NCI-H187 treated with DMSO at 0.1 percent for 48 hours (cell line): ENCODE measurements around the gene LILRA2.
"Not testable (repeated sequence)": the region's sequence is repeated elsewhere in the genome, so short reads cannot be mapped to it uniquely, and the experiment has no call there.

Experiments used
- DNase-seq: peaks from one replicate; lab custom pipeline; 2025; lab: John Stamatoyannopoulos, UW

The LILRA2 gene

DNA sequence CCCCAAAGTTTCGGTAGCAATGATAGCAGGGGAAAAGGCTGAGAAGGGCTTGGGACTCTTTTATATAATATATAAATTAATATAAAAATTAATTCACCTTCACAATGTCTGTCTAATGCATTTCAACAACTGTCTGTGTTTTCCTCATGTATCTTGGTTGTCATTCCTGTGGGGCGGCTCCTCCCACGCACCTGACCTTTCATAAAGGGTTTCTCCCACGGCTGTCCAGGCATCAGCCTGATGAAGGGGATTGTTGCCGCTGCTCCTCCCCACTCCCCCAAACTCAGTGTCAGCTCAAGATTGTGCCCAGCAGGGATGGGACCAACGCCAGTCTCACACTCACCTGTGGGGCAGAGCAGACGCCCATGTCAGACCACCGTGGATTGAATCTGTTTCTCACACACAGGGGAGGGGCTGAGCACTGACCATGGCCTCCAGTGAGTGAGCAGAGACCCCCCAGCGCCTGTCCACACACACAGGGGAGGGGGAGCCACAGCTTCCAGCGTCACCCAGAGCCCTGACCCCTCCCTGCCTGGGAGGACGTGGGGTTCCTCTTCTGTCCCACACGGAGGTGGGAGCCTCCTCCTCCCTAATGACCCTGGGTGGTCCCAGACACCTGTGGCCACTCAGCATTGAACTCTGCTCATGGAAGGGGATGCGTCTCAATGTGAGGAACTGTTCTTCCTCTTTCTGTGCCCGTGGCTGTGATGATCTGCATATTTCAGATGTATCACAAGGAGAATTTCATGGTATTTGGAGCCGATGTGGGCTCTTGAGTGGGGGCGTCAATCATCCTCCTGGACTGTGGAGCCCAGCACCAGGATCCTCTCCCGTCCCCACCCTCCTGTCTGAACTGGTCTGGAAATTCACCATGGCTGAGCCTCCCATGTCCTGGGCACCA is 1.6 kb upstream of the LILRA2 start:
- DNase-seq = not testable (repeated sequence)

DNA sequence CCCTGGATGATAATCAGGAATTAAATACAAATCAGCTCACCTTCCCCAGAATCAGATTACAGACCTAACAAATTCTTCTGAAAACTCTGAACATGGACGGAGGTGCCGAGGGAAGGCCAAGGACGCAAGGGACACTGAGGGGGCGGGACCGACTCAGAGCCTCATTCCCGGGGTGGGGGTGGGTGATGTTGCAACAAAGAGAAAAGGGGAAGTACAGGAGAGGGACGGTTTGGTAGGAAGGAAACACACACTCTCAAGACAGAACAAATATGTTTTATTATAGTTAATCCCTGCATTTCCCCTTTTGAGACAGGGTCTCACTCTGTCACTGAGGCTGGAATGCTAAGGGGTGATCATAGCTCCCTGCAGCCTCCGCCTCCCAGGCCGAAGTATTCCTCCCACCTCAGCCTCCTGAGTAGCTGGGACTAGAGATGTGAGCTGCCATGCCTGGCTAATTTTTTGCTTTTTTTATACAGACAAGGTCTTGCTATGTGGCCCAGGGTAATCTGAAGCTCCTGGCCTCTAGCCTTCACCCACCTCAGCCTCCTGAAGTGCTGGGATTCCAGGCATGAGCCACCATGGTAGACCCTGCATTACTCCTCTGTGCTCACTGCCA is 786 bp upstream of the LILRA2 start:
- no peak for DNase-seq

DNA sequence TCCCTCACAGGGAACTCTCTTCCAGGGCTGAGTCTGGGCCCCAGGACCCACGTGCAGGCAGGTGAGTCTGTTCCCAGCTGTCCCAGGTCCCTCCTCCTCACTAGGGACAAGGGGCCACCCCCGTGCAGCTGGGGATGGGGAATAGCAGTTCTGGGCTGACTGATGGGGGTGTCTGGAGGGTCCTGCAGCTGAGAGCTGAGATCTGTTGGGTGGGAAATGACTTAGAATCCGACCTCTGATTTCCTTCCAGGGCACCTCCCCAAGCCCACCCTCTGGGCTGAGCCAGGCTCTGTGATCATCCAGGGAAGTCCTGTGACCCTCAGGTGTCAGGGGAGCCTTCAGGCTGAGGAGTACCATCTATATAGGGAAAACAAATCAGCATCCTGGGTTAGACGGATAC is 461 bp downstream of the LILRA2 start:
- DNase-seq = no peak

DNA sequence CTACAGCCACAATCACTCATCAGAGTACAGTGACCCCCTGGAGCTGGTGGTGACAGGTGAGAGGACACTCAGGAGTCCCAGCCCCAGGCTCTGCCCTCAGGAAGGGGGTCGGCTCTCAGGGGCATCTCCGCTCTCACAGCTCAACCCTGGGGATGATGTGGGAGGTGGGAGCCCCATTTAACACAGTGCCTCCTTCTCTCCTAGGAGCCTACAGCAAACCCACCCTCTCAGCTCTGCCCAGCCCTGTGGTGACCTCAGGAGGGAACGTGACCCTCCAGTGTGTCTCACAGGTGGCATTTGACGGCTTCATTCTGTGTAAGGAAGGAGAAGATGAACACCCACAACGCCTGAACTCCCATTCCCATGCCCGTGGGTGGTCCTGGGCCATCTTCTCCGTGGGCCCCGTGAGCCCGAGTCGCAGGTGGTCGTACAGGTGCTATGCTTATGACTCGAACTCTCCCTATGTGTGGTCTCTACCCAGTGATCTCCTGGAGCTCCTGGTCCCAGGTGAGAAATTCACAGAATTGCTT is 1.0 kb downstream of the LILRA2 start:
- DNase-seq = no peak

DNA sequence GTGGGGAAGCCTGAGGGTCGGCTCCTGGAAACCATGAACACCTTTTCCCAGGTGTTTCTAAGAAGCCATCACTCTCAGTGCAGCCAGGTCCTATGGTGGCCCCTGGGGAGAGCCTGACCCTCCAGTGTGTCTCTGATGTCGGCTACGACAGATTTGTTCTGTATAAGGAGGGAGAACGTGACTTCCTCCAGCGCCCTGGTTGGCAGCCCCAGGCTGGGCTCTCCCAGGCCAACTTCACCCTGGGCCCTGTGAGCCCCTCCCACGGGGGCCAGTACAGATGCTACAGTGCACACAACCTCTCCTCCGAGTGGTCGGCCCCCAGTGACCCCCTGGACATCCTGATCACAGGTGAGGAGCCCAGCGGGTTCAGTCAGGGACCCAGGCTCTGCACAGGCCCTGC is 1.6 kb downstream of the LILRA2 start:
- not testable (repeated sequence) for DNase-seq

- no peak for DNase-seq
Measured at GRCh38 chr19:54576411-54576976, 2.9 kb downstream of the LILRA2 start.

DNA sequence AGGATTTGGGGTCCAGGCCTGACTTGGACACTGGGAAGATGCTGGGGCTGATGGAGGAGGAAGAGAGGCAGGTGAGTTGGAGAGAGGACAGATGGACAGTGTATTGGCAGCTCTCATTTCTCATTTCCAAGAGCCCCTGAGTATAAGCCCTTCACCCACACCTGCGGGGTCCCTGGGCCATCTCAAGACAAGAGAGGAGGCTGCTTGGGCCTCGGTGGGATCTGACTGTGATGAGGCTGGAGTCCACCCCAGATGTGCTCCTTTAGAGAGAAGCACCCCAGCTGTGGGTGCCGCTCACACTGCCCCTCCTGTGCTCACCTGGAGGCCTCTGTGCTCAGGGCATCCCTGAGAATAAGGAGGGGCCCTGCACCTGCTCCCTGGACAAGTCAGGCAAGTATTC is 3.7 kb downstream of the LILRA2 start:
- no peak for DNase-seq

DNA sequence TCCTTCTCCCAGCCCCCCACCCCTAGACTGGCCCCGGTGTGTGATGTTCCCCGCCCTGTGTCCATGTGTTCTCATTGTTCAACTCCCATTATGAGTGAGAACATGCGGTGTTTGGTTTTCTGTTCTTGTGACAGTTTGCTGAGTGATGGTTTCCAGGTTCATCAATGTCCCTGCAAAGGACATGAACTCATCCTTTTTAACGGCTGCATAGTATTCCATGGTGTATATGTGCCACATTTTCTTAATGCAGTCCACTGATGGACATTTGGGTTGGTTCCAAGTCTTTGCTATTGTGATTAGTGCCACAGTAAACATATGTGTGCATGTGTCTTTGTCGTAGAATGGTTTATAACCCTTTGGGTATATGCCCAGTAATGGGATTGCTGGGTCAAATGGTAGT is 4.7 kb downstream of the LILRA2 start:
- not testable (repeated sequence) for DNase-seq

- no peak for DNase-seq
Measured at GRCh38 chr19:54586397-54586796, 12.8 kb downstream of the LILRA2 start.

- no peak for DNase-seq
Measured at GRCh38 chr19:54587026-54587425, 13.4 kb downstream of the LILRA2 start.

DNA sequence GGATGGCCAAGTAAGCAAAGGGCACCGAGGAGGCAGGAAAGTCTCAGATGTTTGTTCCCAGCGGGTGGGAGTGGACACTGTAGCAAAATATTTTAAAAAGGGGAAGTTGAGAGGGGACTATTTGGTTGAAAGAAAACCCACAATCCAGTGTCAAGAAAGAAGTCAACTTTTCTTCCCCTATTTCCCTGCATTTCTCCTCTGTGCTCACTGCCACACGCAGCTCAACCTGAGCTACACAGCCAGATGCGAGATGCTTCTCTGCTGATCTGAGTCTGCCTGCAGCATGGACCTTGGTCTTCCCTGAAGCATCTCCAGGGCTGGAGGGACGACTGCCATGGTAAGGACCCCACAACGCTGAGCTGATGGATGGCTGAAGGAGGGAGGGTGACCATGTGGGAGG is 19.9 kb downstream of the LILRA2 start, which contains the start of gene LILRA1:
LILRA1 (plus strand) TSS at position 188 of the 400 bp plus-strand sequence. CDS start 613 bp downstream, outside the sequence.
- DNase-seq = not testable (repeated sequence)

DNA sequence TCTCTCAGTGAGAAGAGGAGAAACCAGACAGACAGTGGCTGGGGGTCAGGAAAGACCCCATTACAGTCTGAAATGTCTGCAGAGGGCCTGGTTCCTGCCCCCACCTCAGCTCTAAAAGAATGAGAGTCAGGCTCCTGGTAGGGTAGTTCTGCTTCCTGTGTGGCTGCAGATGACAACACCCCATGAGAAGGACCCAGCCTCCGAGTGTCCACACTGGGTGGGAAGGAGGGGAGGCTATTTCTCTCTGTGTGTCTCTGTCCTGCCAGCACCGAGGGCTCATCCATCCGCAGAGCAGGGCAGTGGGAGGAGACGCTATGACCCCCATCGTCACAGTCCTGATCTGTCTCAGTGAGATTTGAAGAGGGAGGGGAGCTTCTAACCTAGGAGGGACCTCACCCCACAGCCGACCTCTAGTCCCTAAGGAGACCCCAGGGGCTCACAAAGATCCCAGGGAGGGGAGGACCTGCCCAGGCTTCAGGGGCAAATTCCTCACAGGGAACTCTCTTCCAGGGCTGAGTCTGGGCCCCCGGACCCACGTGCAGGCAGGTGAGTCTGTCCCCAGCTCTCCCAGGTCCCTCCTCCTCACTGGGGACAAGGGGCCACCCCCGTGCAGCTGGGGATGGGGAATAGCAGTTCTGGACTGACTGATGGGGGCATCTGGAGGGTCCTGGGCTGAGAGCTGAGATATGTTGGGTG is 20.5 kb downstream of the LILRA2 start:
- not testable (repeated sequence) for DNase-seq

DNA sequence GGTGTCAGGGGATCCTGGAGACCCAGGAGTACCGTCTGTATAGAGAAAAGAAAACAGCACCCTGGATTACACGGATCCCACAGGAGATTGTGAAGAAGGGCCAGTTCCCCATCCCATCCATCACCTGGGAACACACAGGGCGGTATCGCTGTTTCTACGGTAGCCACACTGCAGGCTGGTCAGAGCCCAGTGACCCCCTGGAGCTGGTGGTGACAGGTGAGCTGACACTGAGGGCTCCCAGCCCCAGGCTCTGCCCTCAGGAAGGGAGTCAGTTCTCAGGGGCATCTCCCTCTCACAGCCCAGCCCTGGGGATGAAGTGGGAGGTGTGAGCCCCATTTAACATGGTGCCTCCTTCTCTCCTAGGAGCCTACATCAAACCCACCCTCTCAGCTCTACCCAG is 21.1 kb downstream of the LILRA2 start:
- no peak for DNase-seq

DNA sequence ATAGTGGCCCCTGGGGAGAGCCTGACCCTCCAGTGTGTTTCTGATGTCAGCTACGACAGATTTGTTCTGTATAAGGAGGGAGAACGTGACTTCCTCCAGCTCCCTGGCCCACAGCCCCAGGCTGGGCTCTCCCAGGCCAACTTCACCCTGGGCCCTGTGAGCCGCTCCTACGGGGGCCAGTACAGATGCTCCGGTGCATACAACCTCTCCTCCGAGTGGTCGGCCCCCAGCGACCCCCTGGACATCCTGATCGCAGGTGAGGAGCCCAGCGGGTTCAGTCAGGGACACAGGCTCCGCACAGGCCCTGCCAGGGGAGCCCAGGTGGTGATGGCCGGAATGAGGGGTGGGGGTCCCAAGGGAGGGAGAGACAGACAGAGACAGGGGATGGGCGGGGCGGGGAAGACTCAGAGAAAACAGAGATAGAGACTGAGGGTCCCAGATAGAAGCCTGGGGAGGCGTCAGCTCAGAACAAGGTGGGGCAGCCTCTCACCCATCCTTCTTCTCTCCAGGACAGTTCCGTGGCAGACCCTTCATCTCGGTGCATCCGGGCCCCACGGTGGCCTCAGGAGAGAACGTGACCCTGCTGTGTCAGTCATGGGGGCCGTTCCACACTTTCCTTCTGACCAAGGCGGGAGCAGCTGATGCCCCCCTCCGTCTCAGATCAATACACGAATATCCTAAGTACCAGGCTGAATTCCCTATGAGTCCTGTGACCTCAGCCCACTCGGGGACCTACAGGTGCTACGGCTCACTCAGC is 22.3 kb downstream of the LILRA2 start:
- not testable (repeated sequence) for DNase-seq

- DNase-seq = no peak
Measured at GRCh38 chr19:54600212-54600611, 26.6 kb downstream of the LILRA2 start.

DNA sequence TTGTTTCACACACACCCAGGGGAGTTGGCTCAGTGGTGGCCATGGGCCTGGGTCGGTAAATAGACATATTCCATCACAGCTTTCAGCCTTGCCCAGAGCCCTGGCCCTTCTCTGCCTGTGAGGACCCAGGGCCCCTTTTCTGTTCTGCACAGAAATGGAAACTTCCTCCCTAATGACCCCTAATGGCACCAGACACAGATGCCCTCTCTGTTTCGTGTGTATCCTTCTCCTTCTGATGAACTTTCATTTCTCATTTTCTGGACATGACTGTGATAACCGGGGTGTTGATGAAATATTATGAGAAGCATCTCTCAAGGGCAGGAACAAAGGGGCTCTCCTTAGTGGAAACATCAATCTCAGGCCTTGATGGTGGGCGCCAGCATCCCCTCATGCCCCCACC is 32.6 kb downstream of the LILRA2 start:
- DNase-seq = no peak

DNA sequence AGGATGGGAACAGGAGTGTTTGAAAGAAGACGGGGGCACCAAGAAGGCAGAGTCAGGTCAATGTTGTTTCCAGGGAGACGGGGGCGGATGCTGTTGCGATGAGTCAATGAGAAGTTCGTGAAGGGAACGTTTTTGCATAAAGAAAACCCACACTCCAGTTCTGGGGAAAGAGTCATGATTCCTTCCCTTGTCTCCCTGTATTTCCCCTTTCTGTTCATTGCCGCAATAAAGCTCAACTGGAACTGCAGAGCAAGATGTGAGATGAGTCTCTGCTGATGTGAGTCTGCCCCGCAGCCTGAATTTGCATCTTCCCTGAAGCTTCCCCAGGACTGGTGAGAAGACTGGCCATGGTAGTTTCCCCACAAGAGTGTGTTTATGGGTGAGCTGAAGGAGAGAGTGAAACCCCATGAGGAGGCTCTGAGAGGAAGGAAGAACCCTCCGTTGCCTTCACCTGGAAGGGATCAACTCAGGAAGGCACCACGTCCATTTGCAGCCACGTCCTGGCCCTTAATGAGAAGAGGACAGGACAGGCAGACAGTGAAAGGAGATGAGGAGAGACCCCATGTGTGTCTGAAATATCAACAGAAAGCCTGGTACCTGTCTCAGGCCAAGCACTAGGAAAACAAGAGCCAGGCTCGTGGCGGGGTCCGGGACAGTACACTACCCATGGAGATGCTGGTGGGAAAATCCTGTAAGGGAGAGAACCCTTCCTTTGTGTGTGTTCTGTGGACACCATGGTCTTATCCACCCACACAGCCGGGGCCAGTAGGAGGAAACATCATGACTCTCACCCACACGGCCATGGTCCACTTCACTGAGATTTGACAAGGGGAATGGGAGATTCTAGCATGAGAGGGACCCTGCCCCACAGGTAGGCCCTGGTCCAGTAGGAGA is 33.5 kb downstream of the LILRA2 start:
- no peak for DNase-seq

DNA sequence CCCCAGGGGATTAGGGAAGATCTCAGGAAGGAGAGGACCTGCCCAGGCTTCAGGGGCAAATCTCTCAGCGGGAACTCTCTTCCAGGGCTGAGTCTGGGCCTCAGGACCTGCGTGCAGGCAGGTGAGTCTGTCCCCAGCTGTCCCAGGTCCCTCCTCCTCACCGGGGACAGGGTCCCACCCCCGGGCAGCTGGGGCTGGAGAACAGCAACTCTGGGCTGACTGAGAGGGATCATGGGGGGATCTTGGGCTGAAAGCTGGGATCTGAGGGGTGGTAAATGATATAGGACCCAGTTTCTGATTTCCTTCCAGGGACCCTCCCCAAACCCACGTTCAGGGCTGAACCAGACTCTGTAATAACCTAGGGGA is 34.2 kb downstream of the LILRA2 start:
- no peak for DNase-seq

DNA sequence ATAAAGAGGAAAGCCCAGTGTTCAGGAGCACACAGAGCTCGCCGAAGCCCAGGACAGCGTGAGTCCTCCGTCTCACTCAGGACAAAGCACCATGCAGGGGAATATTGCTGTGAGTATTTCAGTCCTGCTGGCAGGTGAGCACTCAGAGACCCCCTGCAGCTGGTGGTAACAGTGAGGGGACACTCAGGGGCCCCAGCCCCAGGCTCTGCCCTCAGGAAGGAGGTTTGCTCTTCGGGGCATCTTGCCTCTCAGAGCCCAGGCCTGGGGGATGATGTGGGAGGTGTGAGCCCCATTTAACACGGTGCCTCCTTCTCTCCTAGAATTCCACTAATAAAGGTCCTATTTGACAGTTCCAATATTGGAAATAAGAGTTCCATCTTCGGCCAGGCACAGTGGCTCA is 34.6 kb downstream of the LILRA2 start:
- DNase-seq = no peak

GRCh38 chr19:54608792-54609191 is 35.2 kb downstream of the LILRA2 start:
- no peak for DNase-seq
